ENCODE data around the gene NMT2.

Gene NMT2

GRCh38 chr10:15147594-15148392 is 20.7 kb downstream of the NMT2 start:
- WGBS (ENCODE audit: extremely low coverage, insufficient coverage, low lambda C conversion rate): no CpG with 5 or more reads among the region's 4 CpGs
- H3K4me2 ChIP-seq (ENCODE audit: low read length): no peak overlapping the region
- H2BK120ac ChIP-seq (ENCODE audit: low read depth, low read length): no peak overlapping the region
- H3K56ac ChIP-seq (ENCODE audit: low read length): no peak overlapping the region
- no peak overlapping the region for H4K5ac ChIP-seq (ENCODE audit: low read length)
- no peak overlapping the region for H3K9ac ChIP-seq (ENCODE audit: low read length)
- H2AK5ac ChIP-seq (ENCODE audit: low read length): no peak overlapping the region
- no peaks in the 10 kb centered on the region for H3K36me3 ChIP-seq (ENCODE audit: control insufficient read depth, insufficient read depth, low read length)
- no peak overlapping the region for H3K27ac ChIP-seq (ENCODE audit: low read depth, low read length)
- no peak overlapping the region for H2BK5ac ChIP-seq (ENCODE audit: low read length)
- H3K27me3 ChIP-seq (ENCODE audit: insufficient read depth, low read length, poor library complexity): no peaks in the 10 kb centered on the region
- peaks cover 13% of the 10 kb centered on the region for H3K79me1 ChIP-seq (ENCODE audit: low read length)
- no peaks in the 10 kb centered on the region for H3K4me1 ChIP-seq (ENCODE audit: control insufficient read depth, low read depth, low read length)
- no peak overlapping the region for H3K4me3 ChIP-seq (ENCODE audit: low read length)
- no peak for DNase-seq
- peaks cover 4% of the 10 kb centered on the region for H3K79me2 ChIP-seq (ENCODE audit: control insufficient read depth, insufficient read depth, low read length)
- no peak overlapping the region for H3K18ac ChIP-seq (ENCODE audit: low read length)
- no peak overlapping the region for H4K8ac ChIP-seq (ENCODE audit: low read depth, low read length)
- H3K23ac ChIP-seq (ENCODE audit: low read length): no peak overlapping the region
- H3K4ac ChIP-seq (ENCODE audit: low read depth, low read length): no peak overlapping the region
- no peak overlapping the region for H2BK15ac ChIP-seq (replicated peaks; ENCODE audit: low read depth)

GRCh38 chr10:15146366-15146765 is 22.1 kb downstream of the NMT2 start:
- Histone ChIP-seq H2AK5ac (ENCODE audit: low read length) (no peak overlapping the region), H2BK5ac (ENCODE audit: low read length) (no peak overlapping the region), H3K4ac (ENCODE audit: low read depth, low read length) (no peak overlapping the region), H3K4me1 (ENCODE audit: control insufficient read depth, low read depth, low read length) (no peaks in the 10 kb centered on the region), H3K4me3 (ENCODE audit: low read length) (no peak overlapping the region), H2BK15ac (replicated peaks; ENCODE audit: low read depth) (no peak overlapping the region), H2BK120ac (ENCODE audit: low read depth, low read length) (no peak overlapping the region), H3K27me3 (ENCODE audit: insufficient read depth, low read length, poor library complexity) (no peaks in the 10 kb centered on the region), H4K8ac (ENCODE audit: low read depth, low read length) (no peak overlapping the region), H3K27ac (ENCODE audit: low read depth, low read length) (no peak overlapping the region), H3K79me2 (ENCODE audit: control insufficient read depth, insufficient read depth, low read length) (peaks cover 4% of the 10 kb centered on the region), H3K9ac (ENCODE audit: low read length) (no peak overlapping the region), H3K23ac (ENCODE audit: low read length) (no peak overlapping the region), H3K56ac (ENCODE audit: low read length) (no peak overlapping the region), H4K5ac (ENCODE audit: low read length) (no peak overlapping the region), H3K79me1 (ENCODE audit: low read length) (peaks cover 12% of the 10 kb centered on the region), H3K4me2 (ENCODE audit: low read length) (no peak overlapping the region), H3K36me3 (ENCODE audit: control insufficient read depth, insufficient read depth, low read length) (no peaks in the 10 kb centered on the region), H3K18ac (ENCODE audit: low read length) (no peak overlapping the region)
- peak; percentile 46 for DNase-seq
- no CpG with 5 or more reads among the region's 7 CpGs for WGBS (ENCODE audit: extremely low coverage, insufficient coverage, low lambda C conversion rate)

GRCh38 chr10:15144788-15145187 is 23.7 kb downstream of the NMT2 start:
- no peaks in the 10 kb centered on the region for H3K36me3 ChIP-seq (ENCODE audit: control insufficient read depth, insufficient read depth, low read length)
- no peaks in the 10 kb centered on the region for H3K4me1 ChIP-seq (ENCODE audit: control insufficient read depth, low read depth, low read length)
- peaks cover 4% of the 10 kb centered on the region for H3K79me2 ChIP-seq (ENCODE audit: control insufficient read depth, insufficient read depth, low read length)
- no peak overlapping the region for H4K5ac ChIP-seq (ENCODE audit: low read length)
- no peak overlapping the region for H2BK120ac ChIP-seq (ENCODE audit: low read depth, low read length)
- H3K18ac ChIP-seq (ENCODE audit: low read length): no peak overlapping the region
- H3K23ac ChIP-seq (ENCODE audit: low read length): no peak overlapping the region
- no peak overlapping the region for H2BK5ac ChIP-seq (ENCODE audit: low read length)
- no peak overlapping the region for H2AK5ac ChIP-seq (ENCODE audit: low read length)
- no CpG with 5 or more reads among the region's 4 CpGs for WGBS (ENCODE audit: extremely low coverage, insufficient coverage, low lambda C conversion rate)
- no peak overlapping the region for H3K9ac ChIP-seq (ENCODE audit: low read length)
- H4K8ac ChIP-seq (ENCODE audit: low read depth, low read length): no peak overlapping the region
- DNase-seq: no peak
- no peak overlapping the region for H2BK15ac ChIP-seq (replicated peaks; ENCODE audit: low read depth)
- no peak overlapping the region for H3K27ac ChIP-seq (ENCODE audit: low read depth, low read length)
- H3K4ac ChIP-seq (ENCODE audit: low read depth, low read length): no peak overlapping the region
- no peak overlapping the region for H3K4me2 ChIP-seq (ENCODE audit: low read length)
- H3K4me3 ChIP-seq (ENCODE audit: low read length): no peak overlapping the region
- H3K79me1 ChIP-seq (ENCODE audit: low read length): peaks cover 10% of the 10 kb centered on the region
- H3K56ac ChIP-seq (ENCODE audit: low read length): no peak overlapping the region
- no peaks in the 10 kb centered on the region for H3K27me3 ChIP-seq (ENCODE audit: insufficient read depth, low read length, poor library complexity)

- no peaks in the 10 kb centered on the region for H3K79me2 ChIP-seq (ENCODE audit: control insufficient read depth, insufficient read depth, low read length)
- WGBS (ENCODE audit: extremely low coverage, insufficient coverage, low lambda C conversion rate): no CpG with 5 or more reads among the region's 16 CpGs
Observed at GRCh38 chr10:15141136-15142054, 27.1 kb downstream of the NMT2 start.

GRCh38 chr10:15140698-15141097 is 27.8 kb downstream of the NMT2 start:
- Histone ChIP-seq H4K5ac (ENCODE audit: low read length) (no peak overlapping the region), H3K56ac (ENCODE audit: low read length) (no peak overlapping the region), H3K27ac (ENCODE audit: low read depth, low read length) (no peak overlapping the region), H3K4me1 (ENCODE audit: control insufficient read depth, low read depth, low read length) (no peaks in the 10 kb centered on the region), H2AK5ac (ENCODE audit: low read length) (no peak overlapping the region), H3K23ac (ENCODE audit: low read length) (no peak overlapping the region), H3K9ac (ENCODE audit: low read length) (no peak overlapping the region), H2BK120ac (ENCODE audit: low read depth, low read length) (no peak overlapping the region), H3K4me3 (ENCODE audit: low read length) (no peak overlapping the region), H3K79me2 (ENCODE audit: control insufficient read depth, insufficient read depth, low read length) (no peaks in the 10 kb centered on the region), H2BK15ac (replicated peaks; ENCODE audit: low read depth) (no peak overlapping the region), H3K36me3 (ENCODE audit: control insufficient read depth, insufficient read depth, low read length) (no peaks in the 10 kb centered on the region), H3K4me2 (ENCODE audit: low read length) (no peak overlapping the region), H3K79me1 (ENCODE audit: low read length) (peaks cover 2% of the 10 kb centered on the region), H2BK5ac (ENCODE audit: low read length) (no peak overlapping the region), H3K4ac (ENCODE audit: low read depth, low read length) (no peak overlapping the region), H3K27me3 (ENCODE audit: insufficient read depth, low read length, poor library complexity) (no peaks in the 10 kb centered on the region), H3K18ac (ENCODE audit: low read length) (no peak overlapping the region), H4K8ac (ENCODE audit: low read depth, low read length) (no peak overlapping the region)
- no CpG with 5 or more reads among the region's 7 CpGs for WGBS (ENCODE audit: extremely low coverage, insufficient coverage, low lambda C conversion rate)
- DNase-seq: no peak

More at GRCh38 chr10:15141136-15142054, 27.1 kb downstream of the NMT2 start:
- Histone ChIP-seq H3K4me1 (ENCODE audit: control insufficient read depth, low read depth, low read length) (no peaks in the 10 kb centered on the region), H3K36me3 (ENCODE audit: control insufficient read depth, insufficient read depth, low read length) (no peaks in the 10 kb centered on the region), H4K8ac (ENCODE audit: low read depth, low read length) (no peak overlapping the region), H3K18ac (ENCODE audit: low read length) (no peak overlapping the region), H3K4ac (ENCODE audit: low read depth, low read length) (no peak overlapping the region), H3K79me1 (ENCODE audit: low read length) (peaks cover 4% of the 10 kb centered on the region), H3K4me3 (ENCODE audit: low read length) (no peak overlapping the region), H3K27ac (ENCODE audit: low read depth, low read length) (no peak overlapping the region), H2AK5ac (ENCODE audit: low read length) (no peak overlapping the region), H2BK120ac (ENCODE audit: low read depth, low read length) (no peak overlapping the region), H2BK5ac (ENCODE audit: low read length) (no peak overlapping the region), H3K9ac (ENCODE audit: low read length) (no peak overlapping the region), H4K5ac (ENCODE audit: low read length) (no peak overlapping the region), H3K27me3 (ENCODE audit: insufficient read depth, low read length, poor library complexity) (no peaks in the 10 kb centered on the region), H2BK15ac (replicated peaks; ENCODE audit: low read depth) (no peak overlapping the region), H3K4me2 (ENCODE audit: low read length) (no peak overlapping the region), H3K23ac (ENCODE audit: low read length) (no peak overlapping the region), H3K56ac (ENCODE audit: low read length) (no peak overlapping the region)
- no peak for DNase-seq
